ENCODE results near the gene CD4.

Gene CD4

GRCh38 chr12:6765634-6766581 lies 23.4 kb upstream of the CD4 start, which contains the start of gene PTMS (continued):
- TF ChIP-seq ZNF423 (tag by site-specific recombination; IDR thresholded peaks at IDR 0.05) (no peak), ZNF664 (tag by site-specific recombination; IDR thresholded peaks at IDR 0.05) (no peak), ZNF280C (tag by site-specific recombination; IDR thresholded peaks at IDR 0.05) (no peak), ZNF514 (tag by site-specific recombination; IDR thresholded peaks at IDR 0.05) (no peak), SP2 (tag by site-specific recombination; IDR thresholded peaks at IDR 0.05) (peak; percentile 94), ZNF157 (tag by site-specific recombination; IDR thresholded peaks at IDR 0.05) (no peak), IKZF3 (tag by site-specific recombination; IDR thresholded peaks at IDR 0.05) (peak; percentile 88), ZNF394 (tag by site-specific recombination; IDR thresholded peaks at IDR 0.05; ENCODE audit: borderline replicate concordance) (peak; percentile 27; the same call in 1 of the 2 replicates), ZBTB48 (tag by site-specific recombination; IDR thresholded peaks at IDR 0.05) (peak; percentile 71), ZNF324 (tag by site-specific recombination; IDR thresholded peaks at IDR 0.05) (peak; percentile 68; the same call in 1 of the 2 replicates), ZNF211 (tag by site-specific recombination; IDR thresholded peaks at IDR 0.05; ENCODE audit: low read depth) (no peak), KLF9 (tag by site-specific recombination; IDR thresholded peaks at IDR 0.05; ENCODE audit: low read depth) (peak; percentile 74), ZBTB8A (tag by site-specific recombination; IDR thresholded peaks at IDR 0.05) (peak; percentile 80), SALL2 (tag by site-specific recombination; IDR thresholded peaks at IDR 0.05; ENCODE audit: borderline replicate concordance) (no peak), ZNF19 (tag by site-specific recombination; IDR thresholded peaks at IDR 0.05; ENCODE audit: low read depth) (no peak), KLF17 (tag by site-specific recombination; IDR thresholded peaks at IDR 0.05) (peak; percentile 99), ZNF529 (tag by site-specific recombination; IDR thresholded peaks at IDR 0.05; ENCODE audit: insufficient replicate concordance) (no peak), HOXD13 (CRISPR knock-in tag; IDR thresholded peaks at IDR 0.05; ENCODE audit: borderline replicate concordance) (no peak), ZBTB17 (tag by site-specific recombination; IDR thresholded peaks at IDR 0.05) (peak; percentile 47), MYNN (tag by site-specific recombination; IDR thresholded peaks at IDR 0.05; ENCODE audit: borderline replicate concordance) (no peak), ZNF623 (tag by site-specific recombination; IDR thresholded peaks at IDR 0.05) (0 out of 2 replicates have a peak, but pooled peaks have one; percentile 9)
- TF ChIP-seq, protein P1, sequence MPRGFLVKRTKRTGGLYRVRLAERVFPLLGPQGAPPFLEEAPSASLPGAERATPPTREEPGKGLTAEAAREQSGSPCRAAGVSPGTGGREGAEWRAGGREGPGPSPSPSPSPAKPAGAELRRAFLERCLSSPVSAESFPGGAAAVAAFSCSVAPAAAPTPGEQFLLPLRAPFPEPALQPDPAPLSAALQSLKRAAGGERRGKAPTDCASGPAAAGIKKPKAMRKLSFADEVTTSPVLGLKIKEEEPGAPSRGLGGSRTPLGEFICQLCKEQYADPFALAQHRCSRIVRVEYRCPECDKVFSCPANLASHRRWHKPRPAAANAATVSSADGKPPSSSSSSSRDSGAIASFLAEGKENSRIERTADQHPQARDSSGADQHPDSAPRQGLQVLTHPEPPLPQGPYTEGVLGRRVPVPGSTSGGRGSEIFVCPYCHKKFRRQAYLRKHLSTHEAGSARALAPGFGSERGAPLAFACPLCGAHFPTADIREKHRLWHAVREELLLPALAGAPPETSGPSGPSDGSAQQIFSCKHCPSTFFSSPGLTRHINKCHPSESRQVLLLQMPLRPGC (tag by site-specific recombination; IDR thresholded peaks at IDR 0.05) = 0 out of 2 replicates have a peak, but pooled peaks have one; percentile 1
- TF ChIP-seq, protein P2, sequence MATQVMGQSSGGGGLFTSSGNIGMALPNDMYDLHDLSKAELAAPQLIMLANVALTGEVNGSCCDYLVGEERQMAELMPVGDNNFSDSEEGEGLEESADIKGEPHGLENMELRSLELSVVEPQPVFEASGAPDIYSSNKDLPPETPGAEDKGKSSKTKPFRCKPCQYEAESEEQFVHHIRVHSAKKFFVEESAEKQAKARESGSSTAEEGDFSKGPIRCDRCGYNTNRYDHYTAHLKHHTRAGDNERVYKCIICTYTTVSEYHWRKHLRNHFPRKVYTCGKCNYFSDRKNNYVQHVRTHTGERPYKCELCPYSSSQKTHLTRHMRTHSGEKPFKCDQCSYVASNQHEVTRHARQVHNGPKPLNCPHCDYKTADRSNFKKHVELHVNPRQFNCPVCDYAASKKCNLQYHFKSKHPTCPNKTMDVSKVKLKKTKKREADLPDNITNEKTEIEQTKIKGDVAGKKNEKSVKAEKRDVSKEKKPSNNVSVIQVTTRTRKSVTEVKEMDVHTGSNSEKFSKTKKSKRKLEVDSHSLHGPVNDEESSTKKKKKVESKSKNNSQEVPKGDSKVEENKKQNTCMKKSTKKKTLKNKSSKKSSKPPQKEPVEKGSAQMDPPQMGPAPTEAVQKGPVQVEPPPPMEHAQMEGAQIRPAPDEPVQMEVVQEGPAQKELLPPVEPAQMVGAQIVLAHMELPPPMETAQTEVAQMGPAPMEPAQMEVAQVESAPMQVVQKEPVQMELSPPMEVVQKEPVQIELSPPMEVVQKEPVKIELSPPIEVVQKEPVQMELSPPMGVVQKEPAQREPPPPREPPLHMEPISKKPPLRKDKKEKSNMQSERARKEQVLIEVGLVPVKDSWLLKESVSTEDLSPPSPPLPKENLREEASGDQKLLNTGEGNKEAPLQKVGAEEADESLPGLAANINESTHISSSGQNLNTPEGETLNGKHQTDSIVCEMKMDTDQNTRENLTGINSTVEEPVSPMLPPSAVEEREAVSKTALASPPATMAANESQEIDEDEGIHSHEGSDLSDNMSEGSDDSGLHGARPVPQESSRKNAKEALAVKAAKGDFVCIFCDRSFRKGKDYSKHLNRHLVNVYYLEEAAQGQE (tag by site-specific recombination; IDR thresholded peaks at IDR 0.05) = no peak
- TF ChIP-seq, protein P3, sequence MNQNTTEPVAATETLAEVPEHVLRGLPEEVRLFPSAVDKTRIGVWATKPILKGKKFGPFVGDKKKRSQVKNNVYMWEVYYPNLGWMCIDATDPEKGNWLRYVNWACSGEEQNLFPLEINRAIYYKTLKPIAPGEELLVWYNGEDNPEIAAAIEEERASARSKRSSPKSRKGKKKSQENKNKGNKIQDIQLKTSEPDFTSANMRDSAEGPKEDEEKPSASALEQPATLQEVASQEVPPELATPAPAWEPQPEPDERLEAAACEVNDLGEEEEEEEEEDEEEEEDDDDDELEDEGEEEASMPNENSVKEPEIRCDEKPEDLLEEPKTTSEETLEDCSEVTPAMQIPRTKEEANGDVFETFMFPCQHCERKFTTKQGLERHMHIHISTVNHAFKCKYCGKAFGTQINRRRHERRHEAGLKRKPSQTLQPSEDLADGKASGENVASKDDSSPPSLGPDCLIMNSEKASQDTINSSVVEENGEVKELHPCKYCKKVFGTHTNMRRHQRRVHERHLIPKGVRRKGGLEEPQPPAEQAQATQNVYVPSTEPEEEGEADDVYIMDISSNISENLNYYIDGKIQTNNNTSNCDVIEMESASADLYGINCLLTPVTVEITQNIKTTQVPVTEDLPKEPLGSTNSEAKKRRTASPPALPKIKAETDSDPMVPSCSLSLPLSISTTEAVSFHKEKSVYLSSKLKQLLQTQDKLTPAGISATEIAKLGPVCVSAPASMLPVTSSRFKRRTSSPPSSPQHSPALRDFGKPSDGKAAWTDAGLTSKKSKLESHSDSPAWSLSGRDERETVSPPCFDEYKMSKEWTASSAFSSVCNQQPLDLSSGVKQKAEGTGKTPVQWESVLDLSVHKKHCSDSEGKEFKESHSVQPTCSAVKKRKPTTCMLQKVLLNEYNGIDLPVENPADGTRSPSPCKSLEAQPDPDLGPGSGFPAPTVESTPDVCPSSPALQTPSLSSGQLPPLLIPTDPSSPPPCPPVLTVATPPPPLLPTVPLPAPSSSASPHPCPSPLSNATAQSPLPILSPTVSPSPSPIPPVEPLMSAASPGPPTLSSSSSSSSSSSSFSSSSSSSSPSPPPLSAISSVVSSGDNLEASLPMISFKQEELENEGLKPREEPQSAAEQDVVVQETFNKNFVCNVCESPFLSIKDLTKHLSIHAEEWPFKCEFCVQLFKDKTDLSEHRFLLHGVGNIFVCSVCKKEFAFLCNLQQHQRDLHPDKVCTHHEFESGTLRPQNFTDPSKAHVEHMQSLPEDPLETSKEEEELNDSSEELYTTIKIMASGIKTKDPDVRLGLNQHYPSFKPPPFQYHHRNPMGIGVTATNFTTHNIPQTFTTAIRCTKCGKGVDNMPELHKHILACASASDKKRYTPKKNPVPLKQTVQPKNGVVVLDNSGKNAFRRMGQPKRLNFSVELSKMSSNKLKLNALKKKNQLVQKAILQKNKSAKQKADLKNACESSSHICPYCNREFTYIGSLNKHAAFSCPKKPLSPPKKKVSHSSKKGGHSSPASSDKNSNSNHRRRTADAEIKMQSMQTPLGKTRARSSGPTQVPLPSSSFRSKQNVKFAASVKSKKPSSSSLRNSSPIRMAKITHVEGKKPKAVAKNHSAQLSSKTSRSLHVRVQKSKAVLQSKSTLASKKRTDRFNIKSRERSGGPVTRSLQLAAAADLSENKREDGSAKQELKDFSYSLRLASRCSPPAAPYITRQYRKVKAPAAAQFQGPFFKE (tag by site-specific recombination; IDR thresholded peaks at IDR 0.05; ENCODE audit: borderline replicate concordance) = no peak
